K562 (cell line): Measurements from ENCODE around the gene TMEM132C. TPM values are rescaled to one million over a fixed set of nuclear protein-coding genes. Genes with fewer than 3 reads are reported as not detected.
"Not testable (repeated sequence)": the region's sequence is repeated elsewhere in the genome, so short reads cannot be mapped to it uniquely, and the experiment has no call there.

Source experiments
- ATAC-seq: fragments of 200-7000 bp; cut with Tn5 transposase; 3 replicates; pipeline ENCODE4 v1.9.1; 2020; ENCODE audit warnings: moderate library complexity
- BruUV-seq: library from RNA; stranded (reverse); fragments of 400-500 nt; replicated peaks from 2 replicates; lab custom pipeline; 2021; lab: Mats Ljungman, UMichigan
- CTCF ChIA-PET: fragments of 300-600 bp; formaldehyde crosslinking; extraction: SDS; loops from one replicate; lab custom pipeline; 2021; ENCODE audit warnings: low intra/inter-chr PET ratio; lab: Yijun Ruan, JAX
- POLR2A ChIA-PET: fragments of 300-600, 350-650 bp; sonication (Branson Sonifier 250); formaldehyde crosslinking; extraction: SDS; loops from one replicate; lab custom pipeline; 2021; ENCODE audit warnings: antibody characterized with exemption, inconsistent platforms; lab: Yijun Ruan, JAX
- DNase-seq, 4 experiments: peaks; one replicate each; pipeline versions ENCODE4 v3.0.0 to v3.0.0-alpha.2; 2011 to 2018; ENCODE audit warnings: low spot score in 3 of 4, mixed read lengths in 3 of 4; ENCODE audit errors: extremely low read depth in 1 of 4
- FAIRE-seq: peaks from 2 replicates; lab custom pipeline; 2011; peaks lifted over from hg19 to GRCh38; lab: Jason Lieb, UNC
- H2AFZ ChIP-seq: 2 replicates; pipeline ENCODE4 v1.6.0; 2011; ENCODE audit warnings: low read depth, low read length, control low read depth, inconsistent platforms
- H3K27ac ChIP-seq: fragments of 200-600 bp; 3 replicates; pipeline ENCODE4 v1.8.0; 2011; ENCODE audit warnings: low read depth, mild to moderate bottlenecking, control low read depth, inconsistent platforms, low read length, moderate library complexity, mixed read lengths; ENCODE audit errors: extremely low read depth
- H3K27me3 ChIP-seq, 2 experiments: fragments of 300-600 bp in 1 of 2; 2 replicates in 1 of 2; 3 replicates in 1 of 2; pipeline versions ENCODE4 v1.6.0 to v1.8.0; 2011; ENCODE audit warnings: inconsistent platforms in 2 of 2, low read length in 2 of 2, mild to moderate bottlenecking in 1 of 2, mixed read lengths in 1 of 2, moderate library complexity in 1 of 2; ENCODE audit not compliant: control insufficient read depth in 2 of 2, insufficient read depth in 2 of 2
- H3K36me3 ChIP-seq: fragments of 300-600 bp; 3 replicates; pipeline ENCODE4 v1.8.0; 2011; ENCODE audit warnings: mild to moderate bottlenecking, low read length, inconsistent platforms; ENCODE audit not compliant: control insufficient read depth, insufficient read depth
- H3K4me1 ChIP-seq, 2 experiments: fragments of 200-600 bp in 1 of 2; replicated peaks in 1 of 2; 2 replicates in 1 of 2; 3 replicates in 1 of 2; pipeline versions ENCODE4 v1.5.1 to v1.8.0; 2011; ENCODE audit warnings: inconsistent platforms in 2 of 2, low read length in 2 of 2, mild to moderate bottlenecking in 1 of 2, mixed read lengths in 1 of 2, moderate library complexity in 1 of 2; ENCODE audit not compliant: control insufficient read depth in 2 of 2, insufficient read depth in 2 of 2
- H3K4me2 ChIP-seq: 2 replicates; pipeline ENCODE4 v1.6.1; 2011; ENCODE audit warnings: low read length, control low read depth, inconsistent platforms, mixed read lengths; ENCODE audit not compliant: insufficient read depth
- H3K4me3 ChIP-seq: fragments of 200-600 bp; sonication (generic), shearing (Covaris generic); 2 replicates; pipeline ENCODE4 v1.5.1; 2016; ENCODE audit warnings: control low read depth, inconsistent platforms
- H3K79me2 ChIP-seq: fragments of 200-600 bp; 3 replicates; pipeline ENCODE4 v1.8.0; 2011; ENCODE audit warnings: low read length, inconsistent platforms; ENCODE audit not compliant: control insufficient read depth, insufficient read depth
- H3K9ac ChIP-seq, 2 experiments: 2 replicates each; pipeline versions ENCODE4 v1.6.0 to v1.6.1; 2011; ENCODE audit warnings: low read depth in 2 of 2, low read length in 2 of 2, control low read depth in 1 of 2, inconsistent platforms in 1 of 2, mild to moderate bottlenecking in 1 of 2, mixed read lengths in 1 of 2; ENCODE audit not compliant: insufficient read depth in 1 of 2
- H3K9me1 ChIP-seq: one replicate; pipeline ENCODE4 v1.6.0; 2011; ENCODE audit warnings: inconsistent platforms, mild to moderate bottlenecking, low read length, moderate library complexity; ENCODE audit not compliant: control insufficient read depth, insufficient read depth
- H3K9me3 ChIP-seq: replicated peaks from 2 replicates; pipeline ENCODE4 v1.5.1; 2011; ENCODE audit warnings: low read depth, low read length, inconsistent platforms; ENCODE audit not compliant: control insufficient read depth, insufficient read depth
- H4K20me1 ChIP-seq: replicated peaks from 2 replicates; pipeline ENCODE4 v1.6.1; 2011; ENCODE audit warnings: low read length, inconsistent platforms, mixed read lengths; ENCODE audit not compliant: control insufficient read depth, insufficient read depth
- ATF3 ChIP-seq, 2 experiments: fragments of 450-650 bp in 1 of 2; sonication (generic) in 1 of 2; formaldehyde crosslinking in 1 of 2; IDR thresholded peaks in 1 of 2; conservative IDR thresholded peaks in 1 of 2; 2 replicates each; pipeline versions ENCODE4 v1.6.1 to v1.8.1; 2016 to 2023; ENCODE audit warnings: mild to moderate bottlenecking in 2 of 2, moderate library complexity in 2 of 2, inconsistent platforms in 1 of 2, missing genetic modification reagents in 1 of 2
- BCL6 ChIP-seq: fragments of 250-450 bp; sonication (Bioruptor Pico); IDR thresholded peaks from 2 replicates; pipeline ENCODE4 v1.4.0; 2020
- BRF2 ChIP-seq: IDR thresholded peaks from 3 replicates; pipeline ENCODE4 v1.6.1; 2011; ENCODE audit warnings: borderline replicate concordance, mild to moderate bottlenecking; ENCODE audit not compliant: insufficient read length, insufficient read depth
- KAT7 ChIP-seq: sonication (generic); formaldehyde crosslinking; IDR thresholded peaks from 2 replicates; pipeline ENCODE4 v1.8.0; 2022; ENCODE audit warnings: missing genetic modification reagents, mild to moderate bottlenecking, borderline replicate concordance
- LARP7 ChIP-seq: fragments of 450-650 bp; IDR thresholded peaks from 2 replicates; pipeline ENCODE4 v1.6.1; 2016
- RBBP5 ChIP-seq: fragments of 200-600 bp; sonication (generic); IDR thresholded peaks from 2 replicates; pipeline ENCODE4 v1.6.1; 2012; ENCODE audit warnings: borderline replicate concordance, mild to moderate bottlenecking, low read length, control low read depth, inconsistent platforms; ENCODE audit not compliant: insufficient read depth, poor library complexity, severe bottlenecking
- SFPQ ChIP-seq: fragments of 200-400 bp; formaldehyde crosslinking; IDR thresholded peaks from 2 replicates; pipeline ENCODE4 v1.6.1; 2017; ENCODE audit warnings: mild to moderate bottlenecking, low read depth, low read length, moderate library complexity
- ZBTB7A ChIP-seq: IDR thresholded peaks from 2 replicates; pipeline ENCODE4 v1.6.1; 2011; ENCODE audit warnings: low read depth, mild to moderate bottlenecking, low read length, moderate library complexity, borderline replicate concordance; ENCODE audit not compliant: control insufficient read depth
- ZNF146 ChIP-seq: IDR thresholded peaks from one replicate; pipeline ENCODE4 v1.6.1; 2018; ENCODE audit warnings: missing compliant biosample characterization; ENCODE audit not compliant: unreplicated experiment
- WGBS: fragments of 100-300 bp; shearing (Covaris generic); methylation state at CpG from one replicate; pipeline ENCODE4 v1.1.6; 2016; ENCODE audit warnings: low coverage, mixed read lengths; ENCODE audit not compliant: insufficient coverage; ENCODE audit errors: missing lambda C conversion rate; 5-methylcytosine and 5-hydroxymethylcytosine counted together
- in situ Hi-C: fragments of 300-500 bp; cut with MboI; formaldehyde crosslinking; loops from 4 replicates; pipeline ENCODE4 v1.15.0; 2018; ENCODE audit warnings: inconsistent platforms, mixed read lengths
- intact Hi-C: fragments of 100-400 bp; cut with micrococcal nuclease; formaldehyde crosslinking; loops from 2 replicates; pipeline ENCODE4 v1.14.2; 2022
- polyA plus RNA-seq, 8 experiments: library from polyadenylated mRNA; depleted of rRNA in 4 of 8; stranded (reverse) in 5 of 8; unstranded in 3 of 8; fragments of >200 nt; fragmentation: Nextera tagmentation in 2 of 8; fragmentation: Illumina TruSeq in 1 of 8; extraction: Ambion mirVana in 2 of 8; extraction: Trizol in 1 of 8; gene quantifications; 2 replicates each; pipeline versions ENCODE4 v1.2.1 to v1.2.3, GENCODE V29; 2011 to 2014; ENCODE audit warnings: inconsistent platforms in 1 of 8, missing spikeins in 1 of 8
- total RNA-seq, 7 experiments: library from RNA; depleted of rRNA in 6 of 7; stranded (reverse); fragments of >200 nt in 6 of 7; fragmentation: Illumina TruSeq in 2 of 7; extraction: Trizol in 2 of 7; gene quantifications; 2 replicates each; pipeline versions ENCODE4 v1.2.1 to v1.2.3, GENCODE V29; 2011 to 2021; ENCODE audit warnings: low replicate concordance in 1 of 7

The TMEM132C gene
- total and polyA plus RNA-seq, 9 of the 15 experiments (the other 6 are each of a cell fraction or from before 2014, with no cell fraction given): not detected

GRCh38 chr12:128253829-128254228, 13.1 kb upstream of the TMEM132C start:
- CTCF ChIA-PET, H4K20me1 ChIP-seq, H3K27ac ChIP-seq, ATAC-seq, BruUV-seq, H3K4me2 ChIP-seq, intact Hi-C loops, H3K79me2 ChIP-seq, POLR2A ChIA-PET, DNase-seq, H3K4me1 ChIP-seq, H2AFZ ChIP-seq, H3K36me3 ChIP-seq, H3K27me3 ChIP-seq, H3K9me3 ChIP-seq, H3K4me3 ChIP-seq, in situ Hi-C loops, FAIRE-seq, H3K9me1 ChIP-seq, H3K9ac ChIP-seq: not testable (repeated sequence)
- TF ChIP-seq ZNF146 (CRISPR knock-in tag): peak; percentile 62

- Histone ChIP-seq H3K79me2 (no peaks in the 10 kb centered on the region), H3K9me3 (no peaks in the 10 kb centered on the region), H3K9ac (no peak overlapping the region), H3K27me3 (no peaks in the 10 kb centered on the region), H3K36me3 (no peaks in the 10 kb centered on the region), H3K4me1 (no peaks in the 10 kb centered on the region), H3K27ac (no peak overlapping the region), H2AFZ (no peak overlapping the region), H3K4me2 (no peak overlapping the region), H4K20me1 (no peaks in the 10 kb centered on the region), H3K9me1 (no peaks in the 10 kb centered on the region), H3K4me3 (no peak overlapping the region)
- WGBS: 2% methylated on average over 9 of the region's 9 CpGs
- no peak for FAIRE-seq
- POLR2A ChIA-PET: interaction anchor here (0.6 to 1.1 kb wide), 3 partner anchors 129 to 195 kb away, joined by 3 read pairs; no protein-coding TSS in a partner anchor
- no peak for DNase-seq
- CTCF ChIA-PET: interaction anchor here (1.3 kb wide), 1 partner anchor 1653 kb away, joined by 3 read pairs; no protein-coding TSS in a partner anchor
- intact Hi-C loops (loop anchor here (1.0 kb wide), 1 partner anchor 129 kb away; no protein-coding TSS in a partner anchor), in situ Hi-C loops (no loop called here)
- BruUV-seq: no TSS peak
- no peak for ATAC-seq
- no peak for TF ChIP-seq RBBP5
- no peak for TF ChIP-seq BCL6 (CRISPR knock-in tag)
- TF ChIP-seq ATF3 (IDR thresholded peaks at IDR 0.05): no peak
- TF ChIP-seq ATF3 (CRISPR knock-in tag; conservative IDR thresholded peaks at IDR 0.05): no peak
- TF ChIP-seq LARP7: no peak
- TF ChIP-seq BRF2: no peak
- no peak for TF ChIP-seq ZBTB7A
- TF ChIP-seq SFPQ: no peak
- no peak for TF ChIP-seq KAT7
Observed at GRCh38 chr12:128258866-128259555, 8.0 kb upstream of the TMEM132C start.
